Activated CD4-positive, CD25-positive, alpha-beta regulatory T cell treated with anti-CD3 and anti-CD28 coated beads, Interleukin-2, amount 50 U/mL, for 72 hours (primary cell): ENCODE measurements around the gene MED17.

Experiments used
- DNase-seq: peaks from one replicate; pipeline ENCODE4 v3.0.0; 2021

The MED17 gene

GRCh38 chr11:93849751-93850593 is 65.9 kb downstream of the MED17 start:
- no peak for DNase-seq

GRCh38 chr11:93850594-93851018 is 66.5 kb downstream of the MED17 start, which contains the start of gene VSTM5:
Gene VSTM5, minus strand, starts transcription at chr11:93850618. Its CDS starts 116 bp downstream, at chr11:93850502.
- DNase-seq: no peak

- no peak for DNase-seq
Measured at GRCh38 chr11:93852242-93852641, 68.2 kb downstream of the MED17 start.

GRCh38 chr11:93857413-93858120 is 73.5 kb downstream of the MED17 start:
- no peak for DNase-seq

GRCh38 chr11:93858121-93858775 is 74.2 kb downstream of the MED17 start:
- no peak for DNase-seq

- DNase-seq: no peak
Measured at GRCh38 chr11:93861808-93862207, 77.7 kb downstream of the MED17 start.
